ENCODE data around the gene RPE.

DNA sequence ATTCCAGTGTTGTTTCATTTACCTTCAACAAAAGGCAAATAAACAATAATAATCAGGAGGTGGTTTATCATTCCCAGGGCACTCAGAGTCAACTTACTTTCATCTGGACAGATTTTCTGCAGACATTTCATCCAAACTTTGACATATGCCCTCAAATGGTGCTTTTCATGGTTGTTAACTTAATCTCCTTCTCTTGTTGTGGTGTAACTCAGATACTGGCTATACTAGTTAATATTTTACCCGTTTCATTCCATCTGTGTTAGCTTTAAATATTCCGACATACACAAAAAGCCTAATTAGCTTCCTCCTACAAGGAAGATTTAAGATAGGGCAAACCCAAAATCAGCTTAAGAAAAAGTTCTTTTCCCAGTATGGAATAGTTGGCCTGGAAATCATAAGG lies 44.4 kb upstream of the RPE start:
- TF ChIP-seq, protein P1, sequence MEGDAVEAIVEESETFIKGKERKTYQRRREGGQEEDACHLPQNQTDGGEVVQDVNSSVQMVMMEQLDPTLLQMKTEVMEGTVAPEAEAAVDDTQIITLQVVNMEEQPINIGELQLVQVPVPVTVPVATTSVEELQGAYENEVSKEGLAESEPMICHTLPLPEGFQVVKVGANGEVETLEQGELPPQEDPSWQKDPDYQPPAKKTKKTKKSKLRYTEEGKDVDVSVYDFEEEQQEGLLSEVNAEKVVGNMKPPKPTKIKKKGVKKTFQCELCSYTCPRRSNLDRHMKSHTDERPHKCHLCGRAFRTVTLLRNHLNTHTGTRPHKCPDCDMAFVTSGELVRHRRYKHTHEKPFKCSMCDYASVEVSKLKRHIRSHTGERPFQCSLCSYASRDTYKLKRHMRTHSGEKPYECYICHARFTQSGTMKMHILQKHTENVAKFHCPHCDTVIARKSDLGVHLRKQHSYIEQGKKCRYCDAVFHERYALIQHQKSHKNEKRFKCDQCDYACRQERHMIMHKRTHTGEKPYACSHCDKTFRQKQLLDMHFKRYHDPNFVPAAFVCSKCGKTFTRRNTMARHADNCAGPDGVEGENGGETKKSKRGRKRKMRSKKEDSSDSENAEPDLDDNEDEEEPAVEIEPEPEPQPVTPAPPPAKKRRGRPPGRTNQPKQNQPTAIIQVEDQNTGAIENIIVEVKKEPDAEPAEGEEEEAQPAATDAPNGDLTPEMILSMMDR (IDR thresholded peaks at IDR 0.05): no peak
- no peak for TF ChIP-seq POLR2A (IDR thresholded peaks at IDR 0.05)
- no peak for TF ChIP-seq POLR2AphosphoS5 (IDR thresholded peaks at IDR 0.05)

All from breast epithelium (tissue), 3 donors.